ENCODE results near the gene GHRHR.
A peak's percentile ranks its signal among the peaks of the same experiment; 100 is the strongest.

Gene GHRHR

DNA sequence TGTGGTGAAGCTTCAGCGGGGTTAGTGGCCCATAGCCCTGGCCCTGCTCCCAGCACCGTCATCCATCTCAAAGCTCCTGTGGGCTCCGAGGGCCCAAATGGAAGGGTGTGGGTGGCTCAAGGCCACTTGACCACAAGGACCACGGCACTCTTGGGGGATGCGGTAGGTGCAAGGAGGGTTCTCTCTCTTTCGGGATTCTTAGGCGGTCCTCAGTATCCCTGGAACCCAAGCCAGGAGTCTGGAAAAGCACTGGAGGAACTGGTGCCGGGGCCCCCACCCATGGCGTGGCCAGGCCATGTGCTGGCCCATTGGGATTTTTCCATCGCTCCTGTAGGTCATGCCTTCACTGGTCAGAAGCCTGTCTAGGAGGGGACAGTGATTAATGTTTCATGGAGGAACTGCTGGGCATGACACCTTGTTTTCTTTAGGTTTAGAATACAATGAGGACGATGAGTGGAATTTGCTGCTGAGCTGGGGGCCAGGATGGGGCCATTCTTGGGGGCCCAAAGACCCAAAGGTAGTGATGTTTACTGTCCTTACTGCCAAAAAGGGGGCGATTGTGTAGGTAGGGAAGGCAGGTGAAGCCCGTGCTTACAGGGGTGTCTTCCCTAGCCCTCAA lies 35.4 kb upstream of the GHRHR start:
- no peak for DNase-seq (ENCODE audit: low read depth in 1 of 2, low spot score in 1 of 2)

GRCh38 chr7:30929686-30930085 lies 34.1 kb upstream of the GHRHR start:
- DNase-seq (ENCODE audit: low read depth in 1 of 2, low spot score in 1 of 2) = no peak

DNA sequence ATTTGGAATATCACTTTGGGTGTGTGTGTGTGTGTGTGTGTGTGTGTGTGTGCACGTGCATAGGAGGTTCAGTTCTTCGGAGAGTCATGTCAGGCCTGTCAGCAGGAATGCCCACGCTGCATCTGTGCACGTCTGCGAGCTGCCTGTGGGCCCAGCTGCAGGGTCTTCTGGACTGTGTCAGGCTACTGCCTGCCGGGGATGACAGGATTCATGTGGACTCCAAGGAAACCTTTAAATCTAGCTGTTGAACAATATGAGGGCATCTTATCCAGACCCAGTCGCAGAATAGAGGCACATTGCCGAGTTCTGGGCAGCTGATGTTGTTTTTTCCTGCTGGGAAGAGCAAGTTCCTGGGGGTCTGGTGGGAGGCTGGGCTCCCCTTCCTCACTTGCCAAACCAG lies 33.1 kb upstream of the GHRHR start:
- no peak for DNase-seq (ENCODE audit: low read depth in 1 of 2, low spot score in 1 of 2)

GRCh38 chr7:30931161-30931928 lies 32.4 kb upstream of the GHRHR start:
- no peak for DNase-seq (ENCODE audit: low read depth in 1 of 2, low spot score in 1 of 2)

- no peak for DNase-seq (ENCODE audit: low read depth in 1 of 2, low spot score in 1 of 2)
These were observed 31.7 kb upstream of the GHRHR start for GRCh38 chr7:30931929-30932540.

GRCh38 chr7:30932562-30932961 lies 31.2 kb upstream of the GHRHR start:
- no peak for DNase-seq (ENCODE audit: low read depth in 1 of 2, low spot score in 1 of 2)

GRCh38 chr7:30933124-30933974 lies 30.4 kb upstream of the GHRHR start:
- no peak for DNase-seq (ENCODE audit: low read depth in 1 of 2, low spot score in 1 of 2)

GRCh38 chr7:30934225-30934624 lies 29.5 kb upstream of the GHRHR start:
- no peak for DNase-seq (ENCODE audit: low read depth in 1 of 2, low spot score in 1 of 2)

DNA sequence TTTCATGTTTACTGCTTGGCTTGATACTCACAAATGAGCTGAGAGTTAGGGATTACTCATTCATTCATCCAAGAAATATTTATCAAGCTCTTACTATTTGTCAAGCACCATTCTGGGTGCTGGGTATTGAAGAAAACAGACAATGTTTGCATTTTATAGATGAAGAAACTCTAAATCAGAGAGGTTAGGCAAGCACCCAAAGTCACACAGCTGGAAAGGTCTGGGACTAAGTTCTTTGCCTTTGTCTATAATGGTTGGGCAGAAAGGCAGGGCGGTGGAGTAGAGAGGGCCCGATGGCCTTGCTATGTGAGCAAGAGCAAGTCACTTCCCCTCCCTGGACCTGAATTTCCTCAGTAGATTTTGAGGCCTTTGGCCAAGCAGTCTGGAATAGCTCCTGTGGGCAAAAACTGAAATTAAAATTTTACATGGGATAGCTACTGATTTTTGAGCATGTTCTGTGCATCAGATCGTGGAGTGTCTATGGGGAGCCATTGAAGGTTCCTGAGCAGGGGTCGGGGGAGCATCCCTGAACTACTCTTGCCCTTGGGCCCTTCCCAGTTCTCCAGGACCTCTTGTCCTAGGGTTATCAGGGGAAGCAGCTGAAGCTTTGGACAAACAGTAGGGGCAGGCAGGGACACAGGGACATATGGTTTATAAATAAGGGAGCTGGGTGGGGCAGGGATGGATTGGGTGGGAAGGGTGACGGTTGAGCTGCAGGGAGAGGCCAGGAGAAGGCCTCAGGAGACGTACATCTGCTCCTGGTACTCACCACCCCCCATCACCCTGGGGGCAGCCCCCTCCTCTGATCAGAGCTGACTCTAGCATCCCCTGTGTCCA lies 28.8 kb upstream of the GHRHR start:
- no peak for DNase-seq (ENCODE audit: low read depth in 1 of 2, low spot score in 1 of 2)

GRCh38 chr7:30935569-30935877 lies 28.2 kb upstream of the GHRHR start:
- no peak for DNase-seq (ENCODE audit: low read depth in 1 of 2, low spot score in 1 of 2)

GRCh38 chr7:30936650-30937245 lies 27.0 kb upstream of the GHRHR start:
- no peak for DNase-seq (ENCODE audit: low read depth in 1 of 2, low spot score in 1 of 2)

DNA sequence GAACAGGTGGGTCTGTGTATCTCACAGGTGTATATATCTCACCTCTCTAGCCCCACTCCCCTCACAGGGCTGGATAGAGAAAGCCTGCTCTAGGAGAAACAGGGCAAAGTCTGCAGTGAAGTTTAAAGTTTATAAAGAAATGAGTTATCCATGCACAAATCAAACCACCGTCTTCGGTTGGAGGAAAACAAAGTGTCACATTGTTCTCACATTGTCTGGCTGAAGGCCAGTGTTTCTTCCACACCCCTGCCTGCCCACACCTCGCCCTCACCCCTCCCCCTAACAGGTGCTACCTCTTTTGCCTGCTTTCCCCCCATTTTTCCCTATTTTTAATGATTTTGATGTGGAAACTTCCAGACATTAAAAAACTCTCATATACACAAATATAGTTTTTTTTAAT lies 26.3 kb upstream of the GHRHR start:
- no peak for DNase-seq (ENCODE audit: low read depth in 1 of 2, low spot score in 1 of 2)

- peak; percentile 26 to 52 for DNase-seq (ENCODE audit: low read depth in 1 of 2, low spot score in 1 of 2)
These were observed 25.1 kb upstream of the GHRHR start for GRCh38 chr7:30938435-30939316.

DNA sequence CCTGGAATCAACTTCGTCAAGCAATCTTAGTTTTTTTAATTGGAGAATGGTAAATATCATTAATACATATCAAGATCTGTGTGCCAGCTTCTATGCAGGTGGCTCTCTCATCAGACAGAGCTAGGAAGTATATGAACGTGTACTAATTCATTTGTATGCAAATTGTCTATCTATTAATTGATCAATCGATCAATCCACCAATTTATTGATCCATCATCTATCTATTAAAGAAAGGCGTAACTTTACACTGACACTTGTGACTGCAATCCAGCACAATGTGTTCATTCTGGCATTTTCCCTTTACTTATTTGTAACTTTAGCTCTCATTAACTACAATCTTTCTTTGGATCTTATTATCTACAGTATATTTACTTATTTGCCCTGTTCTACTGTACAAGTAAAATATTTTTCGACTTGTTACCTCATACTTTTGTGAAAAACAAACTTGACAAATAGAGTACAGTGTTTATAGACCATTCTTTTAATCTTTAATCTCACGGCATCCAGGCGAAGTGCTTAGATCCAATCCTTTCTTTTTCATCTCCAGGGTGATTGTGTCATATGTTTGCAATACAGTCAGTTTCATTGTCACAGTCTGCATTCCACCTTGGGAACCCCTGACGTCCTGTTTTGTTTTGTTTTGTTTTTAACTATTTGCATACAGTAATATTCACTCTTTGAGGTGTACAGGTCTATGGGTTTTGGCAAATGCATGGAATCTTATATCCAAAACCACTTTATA lies 22.0 kb upstream of the GHRHR start:
- no peak for DNase-seq (ENCODE audit: low read depth in 1 of 2, low spot score in 1 of 2)

DNA sequence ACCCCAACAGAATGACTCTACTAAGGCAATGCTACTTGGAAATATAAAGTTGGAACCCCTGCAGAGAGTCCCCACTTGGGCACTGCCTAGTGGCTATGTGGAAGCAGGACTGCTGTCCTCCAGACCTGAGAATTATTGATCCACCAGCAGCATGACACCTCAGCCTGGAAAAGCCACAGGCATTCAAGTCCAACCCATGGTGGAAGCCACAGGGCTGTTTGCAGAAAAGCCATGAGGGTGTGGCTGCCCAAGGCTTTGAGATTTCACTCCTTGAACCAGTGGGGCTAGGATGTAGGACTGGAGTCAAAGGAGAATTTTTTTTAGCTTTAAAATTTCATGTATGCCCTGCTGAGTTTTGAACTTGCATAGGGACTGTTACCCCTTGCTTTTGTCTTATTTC lies 13.6 kb upstream of the GHRHR start:
- no peak for DNase-seq (ENCODE audit: low read depth in 1 of 2, low spot score in 1 of 2)

DNA sequence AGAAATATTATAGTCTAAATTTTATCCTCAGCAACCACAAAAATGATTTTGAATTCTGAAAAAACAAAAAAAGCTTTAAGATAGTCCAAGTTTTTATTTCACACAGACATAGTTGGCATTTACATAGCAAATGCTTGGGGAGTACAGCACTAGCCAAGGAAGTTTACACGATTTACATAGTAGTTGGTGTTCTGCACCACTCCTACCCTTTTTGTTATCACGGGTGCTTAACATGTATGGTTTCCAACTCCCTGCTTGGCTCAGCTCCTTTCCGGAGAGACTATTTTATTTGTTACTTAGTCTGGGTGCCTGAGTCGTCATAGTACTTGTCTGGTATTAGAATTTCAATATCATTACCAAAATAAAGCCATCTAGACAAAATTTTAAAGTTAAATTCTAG lies 8.8 kb upstream of the GHRHR start:
- DNase-seq (ENCODE audit: low read depth in 1 of 2, low spot score in 1 of 2) = no peak

DNA sequence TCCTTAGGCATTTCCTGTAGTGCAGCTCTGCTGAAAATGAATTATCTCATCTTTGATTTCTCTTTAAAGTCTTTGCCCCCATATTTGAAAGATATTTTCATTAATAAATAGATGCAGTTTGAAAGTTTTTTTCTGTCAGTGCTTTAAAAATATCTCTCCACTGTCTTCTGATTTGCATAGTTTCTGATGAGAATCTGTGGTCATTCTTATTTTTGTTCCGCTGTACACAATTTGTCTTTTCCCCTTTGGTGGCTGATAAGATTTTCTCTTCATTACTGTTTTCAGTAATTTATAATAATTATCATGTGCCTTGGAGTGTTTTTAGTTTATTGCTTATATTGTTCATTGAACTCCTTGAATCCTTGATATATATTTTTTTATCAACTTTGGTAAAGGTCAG lies 7.0 kb upstream of the GHRHR start:
- no peak for DNase-seq (ENCODE audit: low read depth in 1 of 2, low spot score in 1 of 2)

DNA sequence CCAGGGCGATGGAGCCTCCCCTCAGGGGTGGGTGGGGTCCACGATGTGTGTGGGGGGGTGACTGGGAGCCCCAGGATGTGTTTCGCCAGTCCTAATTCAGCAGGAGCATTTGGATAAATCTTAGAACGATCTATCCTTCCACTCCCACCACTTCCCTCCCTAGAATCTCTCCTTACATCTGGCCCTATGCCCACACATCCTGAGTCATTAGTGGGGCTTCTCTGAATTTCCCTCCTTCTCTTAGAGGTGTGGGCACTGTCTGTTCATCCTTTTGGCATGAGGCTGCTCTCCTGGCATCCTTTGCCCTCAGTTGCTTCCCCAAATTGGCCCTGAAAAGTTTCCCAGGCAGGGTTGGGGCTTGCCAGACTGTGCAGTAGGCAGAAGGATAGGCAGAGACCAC lies 1.6 kb downstream of the GHRHR start:
- no peak for DNase-seq (ENCODE audit: low read depth in 1 of 2, low spot score in 1 of 2)

DNA sequence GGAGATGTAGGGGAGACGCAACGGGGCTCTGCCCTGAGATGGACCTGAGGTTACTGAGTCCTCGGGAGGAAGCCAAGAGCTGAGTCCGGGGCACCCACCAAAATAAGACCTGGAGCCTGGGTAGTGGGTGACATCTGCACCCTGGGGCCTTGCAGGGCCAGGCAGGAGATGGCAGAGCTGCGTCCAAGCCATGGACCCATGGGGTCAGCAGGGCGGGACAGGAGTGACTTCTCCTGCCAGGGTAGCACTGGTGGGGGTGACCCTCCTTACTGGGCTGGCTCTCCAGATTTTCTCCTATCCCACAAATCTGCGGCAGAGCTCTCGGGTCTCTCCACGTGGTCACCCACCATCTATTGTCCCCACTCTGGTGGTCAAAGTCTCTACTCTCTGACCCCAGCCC lies 2.1 kb downstream of the GHRHR start:
- no peak for DNase-seq (ENCODE audit: low read depth in 1 of 2, low spot score in 1 of 2)

Measured in activated CD4-positive, alpha-beta T cell treated with anti-CD3 and anti-CD28 coated beads, Interleukin-2, amount 50 U/mL, for 24 hours (primary cell).